Esophagus muscularis mucosa (tissue), 4 donors: ENCODE measurements around the gene MAEA. TPM values are rescaled to one million over a fixed set of nuclear protein-coding genes. Genes with fewer than 3 reads are reported as not detected.

ENCODE experiments used
- DNase-seq: peaks from one replicate; pipeline ENCODE4 v3.0.0-alpha.2; 2017; ENCODE audit errors: extremely low spot score
- H3K27ac ChIP-seq, 4 donors: fragments of 200-600 bp; sonication (generic); replicated peaks in 1 of 4; 1 replicate in 3 of 4; 2 replicates in 1 of 4; pipeline ENCODE4 v1.5.1; 2016 to 2019; ENCODE audit warnings: mild to moderate bottlenecking in 1 of 4
- H3K27me3 ChIP-seq, 4 donors: fragments of 200-600 bp; sonication (generic); one replicate each; pipeline versions ENCODE4 v1.5.1 to v1.6.0; 2016 to 2019
- H3K36me3 ChIP-seq, 4 donors: fragments of 200-600 bp; sonication (generic); one replicate each; pipeline ENCODE4 v1.5.1; 2016 to 2019
- H3K4me1 ChIP-seq, 4 donors: fragments of 200-600 bp; sonication (generic); one replicate each; pipeline ENCODE4 v1.5.1; 2016 to 2019
- H3K4me3 ChIP-seq, 4 donors: fragments of 200-600 bp; sonication (generic); 1 replicate in 2 of 4; 2 replicates in 2 of 4; pipeline ENCODE4 v1.5.1; 2016 to 2019; ENCODE audit warnings: mild to moderate bottlenecking in 4 of 4, moderate library complexity in 1 of 4
- H3K9me3 ChIP-seq, 4 donors: fragments of 200-600 bp; sonication (generic); 1 replicate in 3 of 4; 2 replicates in 1 of 4; pipeline ENCODE4 v1.5.1; 2016 to 2019
- EP300 ChIP-seq: sonication (generic); formaldehyde crosslinking; IDR thresholded peaks from one replicate; pipeline ENCODE4 v1.6.1; 2017; ENCODE audit warnings: antibody characterized with exemption
- POLR2A ChIP-seq: fragments of 450-650 bp; IDR thresholded peaks from one replicate; pipeline ENCODE4 v1.6.1; 2017; ENCODE audit warnings: antibody characterized with exemption, moderate library complexity, mild to moderate bottlenecking, low read depth
- POLR2AphosphoS5 ChIP-seq, 2 donors: sonication (generic); formaldehyde crosslinking; IDR thresholded peaks; one replicate each; pipeline ENCODE4 v1.6.1; 2017; ENCODE audit warnings: antibody characterized with exemption in 2 of 2
- WGBS: methylation state at CpG from one replicate; pipeline ENCODE4 v1.1.5; 2018; 5-methylcytosine and 5-hydroxymethylcytosine counted together
- intact Hi-C: fragments of 100-400 bp; cut with DNase I; formaldehyde crosslinking; loops from one replicate; pipeline ENCODE4 v1.15.1; 2023
- total RNA-seq, 4 donors: library from RNA; depleted of rRNA; stranded (reverse); fragments of >200 nt; gene quantifications; one replicate each; pipeline versions ENCODE4 v1.1.0 to v1.2.1, GENCODE V29; 2016
- TF ChIP-seq, protein P1 (sequence below), 3 experiments: fragments of 200-600 bp in 2 of 3; fragments of 450-650 bp in 1 of 3; sonication (generic) in 2 of 3; IDR thresholded peaks; one replicate each; pipeline ENCODE4 v1.5.1; 2017 to 2019; ENCODE audit warnings: antibody characterized with exemption in 3 of 3, mild to moderate bottlenecking in 2 of 3, moderate library complexity in 1 of 3

Gene MAEA
- total RNA-seq, 4 donors from 2014 or later = 54.5 to 63.1 (median 59.8) TPM

DNA sequence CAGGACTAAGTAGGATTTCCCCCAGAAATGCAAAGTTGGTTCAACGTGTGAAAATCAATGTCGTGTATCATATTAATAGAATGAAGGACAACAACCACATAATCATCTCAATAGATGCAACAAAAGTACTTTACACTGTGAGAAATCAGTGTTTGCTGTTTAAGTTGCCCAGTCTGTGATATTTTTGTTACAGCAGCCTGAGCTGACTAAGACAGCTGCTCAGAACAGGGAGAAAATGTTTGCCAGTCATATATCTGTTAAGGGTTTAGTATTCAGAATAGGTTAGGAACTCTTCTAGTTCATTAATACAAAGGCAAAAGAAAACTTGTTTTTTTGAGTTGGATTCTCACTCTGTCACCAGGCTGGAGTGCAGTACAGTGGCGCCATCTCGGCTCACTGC is 12.5 kb downstream of the MAEA start:
- TF ChIP-seq EP300 (no peak), POLR2A (no peak)
- intact Hi-C loops = no loop called here
- Histone ChIP-seq H3K36me3 (peaks cover 24 to 55% (median 50%) of the 10 kb centered on the region in 4 donors), H3K4me3 (no peak overlapping the region), H3K4me1 (peaks cover 0 to 35% (median 11%) of the 10 kb centered on the region in 4 donors), H3K27me3 (no peaks in the 10 kb centered on the region), H3K27ac (no peak overlapping the region), H3K9me3 (no peaks in the 10 kb centered on the region)
- 28% methylated on average over 4 of the region's 4 CpGs for WGBS
- DNase-seq = no peak

DNA sequence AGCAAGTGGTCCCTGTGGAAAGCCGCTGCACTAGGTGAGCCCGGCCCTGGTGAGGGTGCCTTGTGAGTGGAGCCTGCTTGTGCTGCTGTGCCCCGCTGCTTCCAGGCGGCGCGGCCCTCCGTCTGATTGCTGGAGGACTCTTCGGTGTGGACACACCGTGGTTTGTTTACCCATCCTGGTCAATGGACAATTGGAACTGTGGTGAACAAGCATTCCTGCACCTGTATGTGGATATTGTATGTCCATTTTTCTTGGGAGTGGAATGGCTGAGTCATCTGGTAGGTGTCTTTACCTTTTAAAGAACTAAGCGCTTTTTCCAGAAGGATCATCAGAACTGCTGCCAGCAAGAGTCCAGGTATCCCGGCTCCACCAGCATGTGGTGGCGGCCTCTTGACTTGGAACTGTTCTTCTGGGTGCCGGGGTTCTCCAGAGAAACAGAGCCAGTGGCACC is 15.6 kb downstream of the MAEA start:
- TF ChIP-seq, protein P1, sequence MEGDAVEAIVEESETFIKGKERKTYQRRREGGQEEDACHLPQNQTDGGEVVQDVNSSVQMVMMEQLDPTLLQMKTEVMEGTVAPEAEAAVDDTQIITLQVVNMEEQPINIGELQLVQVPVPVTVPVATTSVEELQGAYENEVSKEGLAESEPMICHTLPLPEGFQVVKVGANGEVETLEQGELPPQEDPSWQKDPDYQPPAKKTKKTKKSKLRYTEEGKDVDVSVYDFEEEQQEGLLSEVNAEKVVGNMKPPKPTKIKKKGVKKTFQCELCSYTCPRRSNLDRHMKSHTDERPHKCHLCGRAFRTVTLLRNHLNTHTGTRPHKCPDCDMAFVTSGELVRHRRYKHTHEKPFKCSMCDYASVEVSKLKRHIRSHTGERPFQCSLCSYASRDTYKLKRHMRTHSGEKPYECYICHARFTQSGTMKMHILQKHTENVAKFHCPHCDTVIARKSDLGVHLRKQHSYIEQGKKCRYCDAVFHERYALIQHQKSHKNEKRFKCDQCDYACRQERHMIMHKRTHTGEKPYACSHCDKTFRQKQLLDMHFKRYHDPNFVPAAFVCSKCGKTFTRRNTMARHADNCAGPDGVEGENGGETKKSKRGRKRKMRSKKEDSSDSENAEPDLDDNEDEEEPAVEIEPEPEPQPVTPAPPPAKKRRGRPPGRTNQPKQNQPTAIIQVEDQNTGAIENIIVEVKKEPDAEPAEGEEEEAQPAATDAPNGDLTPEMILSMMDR (IDR thresholded peaks at IDR 0.05) = no peak
- TF ChIP-seq EP300 = no peak
- TF ChIP-seq POLR2AphosphoS5 (IDR thresholded peaks at IDR 0.05) = no peak
- no peak for TF ChIP-seq POLR2A
- Histone ChIP-seq H3K27me3 (no peaks in the 10 kb centered on the region), H3K4me1 (peaks cover 17 to 48% (median 37%) of the 10 kb centered on the region in 4 donors), H3K36me3 (peaks cover 0 to 32% (median 24%) of the 10 kb centered on the region in 4 donors), H3K4me3 (no peak overlapping the region), H3K27ac (no peak overlapping the region), H3K9me3 (no peaks in the 10 kb centered on the region)
- no peak for DNase-seq
- intact Hi-C loops = loop anchor here (5.0 kb wide), 2 partner anchors 42 to 53 kb away; partner anchors contain the start of gene UVSSA
- WGBS = 100% methylated on average over 4 of the region's 13 CpGs

DNA sequence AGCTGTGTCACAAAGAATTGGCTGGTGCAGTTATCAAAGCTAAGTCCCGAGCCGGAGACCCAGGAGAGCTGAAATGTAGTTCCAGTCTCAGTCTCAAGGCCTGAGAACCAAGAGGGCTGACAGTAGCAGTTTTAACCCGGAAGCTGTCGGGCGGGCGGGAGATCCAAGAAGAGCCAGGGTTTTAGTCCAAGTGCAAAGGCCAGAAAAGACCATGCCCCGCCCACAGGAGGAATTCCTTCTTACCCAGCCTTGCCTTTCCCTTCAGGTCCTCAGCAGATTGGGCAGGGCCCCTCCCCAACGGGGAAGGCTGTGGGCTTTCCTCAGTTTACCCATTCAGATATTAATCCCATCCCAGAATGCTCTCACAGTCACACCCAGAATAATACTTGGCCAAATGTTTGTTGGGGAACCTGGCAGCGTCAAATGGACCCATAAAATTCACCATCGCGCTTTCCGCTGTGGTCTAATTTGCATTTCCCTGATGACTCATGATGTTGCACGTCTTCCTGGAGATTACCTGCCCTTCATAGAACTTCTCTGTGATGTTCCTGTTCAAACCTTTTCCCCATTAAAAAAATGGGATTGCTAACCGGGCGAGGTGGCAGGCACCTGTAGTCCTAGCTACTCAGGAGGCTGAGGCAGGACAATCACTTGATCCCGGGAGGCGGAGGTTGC is 16.2 kb downstream of the MAEA start:
- intact Hi-C loops = loop anchor here (5.0 kb wide), 2 partner anchors 41 to 54 kb away; partner anchors contain the start of gene UVSSA
- H3K4me1 ChIP-seq = peaks cover 23 to 48% (median 39%) of the 10 kb centered on the region in 4 donors
- H3K27ac ChIP-seq = no peak overlapping the region
- H3K9me3 ChIP-seq = no peaks in the 10 kb centered on the region
- WGBS = 95% methylated on average over 17 of the region's 17 CpGs
- H3K4me3 ChIP-seq = no peak overlapping the region
- no peaks in the 10 kb centered on the region for H3K27me3 ChIP-seq
- H3K36me3 ChIP-seq = peaks cover 0 to 25% (median 18%) of the 10 kb centered on the region in 4 donors
- TF ChIP-seq, protein P1 (IDR thresholded peaks at IDR 0.05) = no peak
- TF ChIP-seq POLR2A = no peak
- TF ChIP-seq POLR2AphosphoS5 (IDR thresholded peaks at IDR 0.05) = no peak
- no peak for TF ChIP-seq EP300
- DNase-seq = no peak

DNA sequence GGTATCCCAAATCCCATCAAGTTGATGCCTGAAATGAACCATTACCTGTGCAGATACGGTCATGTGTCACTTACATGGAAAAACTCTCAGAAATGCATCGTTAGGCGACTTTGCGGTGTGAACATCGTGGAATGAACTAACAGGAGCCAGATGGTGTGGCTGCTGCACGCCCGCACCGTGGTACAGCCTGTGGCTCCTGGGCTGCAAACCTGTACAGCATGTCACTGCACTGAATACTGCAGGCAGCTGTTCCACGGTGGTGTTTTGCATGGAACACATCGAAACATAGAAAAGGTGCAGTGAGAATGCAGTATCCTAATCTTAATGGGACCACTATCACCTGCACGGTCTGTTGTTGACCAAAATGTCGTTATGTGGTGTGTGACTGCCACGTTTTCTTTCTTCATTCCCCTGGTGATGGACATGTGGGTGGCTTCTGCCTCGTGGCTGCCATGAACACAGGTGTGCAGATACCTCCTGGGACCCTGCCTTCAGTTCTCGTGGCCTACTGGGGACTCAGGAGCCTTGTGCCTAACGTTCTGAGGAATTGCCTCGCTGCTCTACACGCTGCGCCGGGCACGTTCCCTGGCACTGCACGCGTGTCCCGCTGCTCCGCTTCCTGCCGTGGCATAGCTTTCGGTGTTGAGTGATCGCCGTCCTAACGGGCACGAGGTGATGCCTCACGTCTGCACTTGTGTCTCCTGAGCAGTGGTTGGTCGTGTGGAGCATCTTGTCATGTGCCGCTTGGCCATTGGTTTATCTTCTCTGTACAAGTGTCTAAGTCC is 18.5 kb downstream of the MAEA start:
- no peaks in the 10 kb centered on the region for H3K9me3 ChIP-seq
- peak overlapping the region in 2 of 4 donors; percentile 75 to 84 for H3K27ac ChIP-seq
- intact Hi-C loops = loop anchor here (5.0 kb wide), 2 partner anchors 39 to 56 kb away; partner anchors contain the start of gene UVSSA
- WGBS = 96% methylated on average over 34 of the region's 34 CpGs
- H3K4me1 ChIP-seq = peaks cover 32 to 53% (median 44%) of the 10 kb centered on the region in 4 donors
- no peak overlapping the region for H3K4me3 ChIP-seq
- H3K36me3 ChIP-seq = peaks cover 3 to 37% (median 26%) of the 10 kb centered on the region in 4 donors
- no peak for TF ChIP-seq POLR2A
- TF ChIP-seq POLR2AphosphoS5 (IDR thresholded peaks at IDR 0.05) = no peak
- TF ChIP-seq, protein P1 (IDR thresholded peaks at IDR 0.05) = no peak
- TF ChIP-seq EP300 = no peak
- DNase-seq = no peak
- no peaks in the 10 kb centered on the region for H3K27me3 ChIP-seq
